ENCODE results near the gene CDK5RAP1. TPM values are rescaled to one million over a fixed set of nuclear protein-coding genes. Genes with fewer than 3 reads are reported as not detected.

CDK5RAP1 gene
- total and polyA plus RNA-seq, 9 of the 15 experiments (the other 6 are each of a cell fraction or from before 2014, with no cell fraction given): 41.6 to 127 (median 58.3) TPM

- no peak for TF ChIP-seq NR2C2 (CRISPR knock-in tag; IDR thresholded peaks at IDR 0.05)
- peak; percentile 64 for TF ChIP-seq NR2C2 (tag; IDR thresholded peaks at IDR 0.05)
- peak in 1 of 2 experiments; percentile 78; a peak in 2 of 4 replicates for TF ChIP-seq RCOR1 (IDR thresholded peaks at IDR 0.05; ENCODE audit: borderline replicate concordance in 1 of 2, low read depth in 2 of 2, low read length in 2 of 2)
- TF ChIP-seq ATF2 (CRISPR knock-in tag; IDR thresholded peaks at IDR 0.05): no peak
- no peak for TF ChIP-seq RUNX1 (IDR thresholded peaks at IDR 0.05; ENCODE audit: low read depth)
- TF ChIP-seq PTTG1 (tag; IDR thresholded peaks at IDR 0.05; ENCODE audit: low read depth): no peak
- TF ChIP-seq ZKSCAN8 (CRISPR knock-in tag; IDR thresholded peaks at IDR 0.05): peak; percentile 54; the same call in 1 of the 2 replicates
- peak in 1 of 2 experiments; percentile 36; a peak in 1 of 3 replicates for TF ChIP-seq CBX3 (IDR thresholded peaks at IDR 0.05; ENCODE audit: borderline replicate concordance in 1 of 2, low read length in 2 of 2)
- no peak for TF ChIP-seq ZNF77 (CRISPR knock-in tag; IDR thresholded peaks at IDR 0.05)
- peak; percentile 83 for TF ChIP-seq HDAC2 (IDR thresholded peaks at IDR 0.05)
- no peak for TF ChIP-seq ZNF165 (CRISPR knock-in tag; IDR thresholded peaks at IDR 0.05; ENCODE audit: borderline replicate concordance)
- TF ChIP-seq LEF1 (IDR thresholded peaks at IDR 0.05): peak; percentile 83
- no peak for TF ChIP-seq THRA (IDR thresholded peaks at IDR 0.05)
- TF ChIP-seq ZNF76 (CRISPR knock-in tag; IDR thresholded peaks at IDR 0.05; ENCODE audit: borderline replicate concordance): no peak
- peak; percentile 41; the same call in 1 of the 2 replicates for TF ChIP-seq FOXM1 (IDR thresholded peaks at IDR 0.05; ENCODE audit: low read depth)
- no peak for TF ChIP-seq FOXM1 (CRISPR knock-in tag; IDR thresholded peaks at IDR 0.05; ENCODE audit: low read depth)
- TF ChIP-seq POLR2H (tag; IDR thresholded peaks at IDR 0.05; ENCODE audit: low read depth): no peak
- no peak for TF ChIP-seq MEF2D (tag; conservative IDR thresholded peaks at IDR 0.05; ENCODE audit: low read depth)
- TF ChIP-seq KLF16 (IDR thresholded peaks at IDR 0.05): peak; percentile 51; the same call in 1 of the 2 replicates
- no peak; the same call in 1 of the 2 replicates for TF ChIP-seq CREB3L1 (IDR thresholded peaks at IDR 0.05; ENCODE audit: borderline replicate concordance, low read depth)
- peak; percentile 74 for TF ChIP-seq JUND (IDR thresholded peaks at IDR 0.05; ENCODE audit: borderline replicate concordance, low read depth, low read length)
- TF ChIP-seq JUND (tag; IDR thresholded peaks at IDR 0.05; ENCODE audit: borderline replicate concordance, low read depth, low read length): peak; percentile 76; the same call in 2 of the 3 replicates
- peak; percentile 67; the same call in 1 of the 2 replicates for TF ChIP-seq CC2D1A (IDR thresholded peaks at IDR 0.05)
- TF ChIP-seq DMBX1 (CRISPR knock-in tag; IDR thresholded peaks at IDR 0.05; ENCODE audit: borderline replicate concordance): peak; percentile 65; the same call in 1 of the 2 replicates
- no peak for TF ChIP-seq SMAD3 (CRISPR knock-in tag; conservative IDR thresholded peaks at IDR 0.05)
- no peak for TF ChIP-seq BDP1 (IDR thresholded peaks at IDR 0.05; ENCODE audit: insufficient read depth, insufficient read length)
- TF ChIP-seq ZNF23 (CRISPR knock-in tag; IDR thresholded peaks at IDR 0.05): no peak
- no peak for TF ChIP-seq HSF4 (CRISPR knock-in tag; IDR thresholded peaks at IDR 0.05; ENCODE audit: borderline replicate concordance)
Measured at GRCh38 chr20:33339515-33340058, 61.7 kb downstream of the CDK5RAP1 start (continued).
